Testis (tissue), 2 donors: Measurements from ENCODE around the gene PCYT2.

Experiments used
- CTCF ChIP-seq, 3 experiments: fragments of 450-650 bp in 2 of 3; fragments of 200-600 bp in 1 of 3; sonication (generic) in 1 of 3; IDR thresholded peaks; one replicate each; pipeline ENCODE4 v1.5.1; 2016 to 2019; ENCODE audit warnings: antibody characterized with exemption in 3 of 3, mild to moderate bottlenecking in 2 of 3, moderate library complexity in 1 of 3
- POLR2A ChIP-seq: fragments of 450-650 bp; IDR thresholded peaks from one replicate; pipeline ENCODE4 v1.6.1; 2017; ENCODE audit warnings: antibody characterized with exemption, mild to moderate bottlenecking, moderate library complexity

- TF ChIP-seq CTCF (IDR thresholded peaks at IDR 0.05), result no peak
- TF ChIP-seq POLR2A, result no peak
Observed at GRCh38 chr17:81939881-81940385, 28.7 kb upstream of the PCYT2 start.
